Upper lobe of right lung (tissue), 1 donor: Measurements from ENCODE around the gene CHTOP. TPM values are rescaled to one million over a fixed set of nuclear protein-coding genes. Genes with fewer than 3 reads are reported as not detected.

Source experiments
- ATAC-seq: fragments of 200-7000 bp; cut with Tn5 transposase; one replicate; pipeline ENCODE4 v1.9.1; 2020; ENCODE audit warnings: mild to moderate bottlenecking, moderate library complexity
- DNase-seq: peaks from one replicate; pipeline ENCODE4 v3.0.0-alpha.2; 2020
- H3K27ac ChIP-seq: fragments of 200-600 bp; one replicate; pipeline ENCODE4 v1.8.0; 2022
- H3K27me3 ChIP-seq: fragments of 200-600 bp; one replicate; pipeline ENCODE4 v1.8.0; 2022; ENCODE audit warnings: mild to moderate bottlenecking
- H3K36me3 ChIP-seq: fragments of 200-600 bp; one replicate; pipeline ENCODE4 v1.8.0; 2022
- H3K4me1 ChIP-seq: fragments of 200-600 bp; one replicate; pipeline ENCODE4 v1.8.0; 2022
- H3K4me3 ChIP-seq: fragments of 200-600 bp; one replicate; pipeline ENCODE4 v1.8.0; 2022; ENCODE audit warnings: mild to moderate bottlenecking
- H3K9me3 ChIP-seq: fragments of 200-600 bp; one replicate; pipeline ENCODE4 v1.8.0; 2022
- intact Hi-C: fragments of 100-400 bp; cut with DNase I; formaldehyde crosslinking; loops from one replicate; pipeline ENCODE4 v1.11.0; 2022
- total RNA-seq: library from RNA; stranded (reverse); fragmentation: NEBNext Ultra II Directional; extraction: Animal tissue kit (Norgen Biotek cat#: 25700); gene quantifications from one replicate; pipeline ENCODE4 v1.2.1, GENCODE V29; 2021
- TF ChIP-seq, protein P1 (sequence below): fragments of 200-600 bp; IDR thresholded peaks from one replicate; pipeline ENCODE4 v1.8.0; 2022; ENCODE audit warnings: antibody characterized with exemption
- donor health status: DM: no; HTN: yes; CAD: no; lungs with severe emphysema.

The CHTOP gene
- total RNA-seq, 1 donor from 2014 or later = 63.5 TPM

DNA sequence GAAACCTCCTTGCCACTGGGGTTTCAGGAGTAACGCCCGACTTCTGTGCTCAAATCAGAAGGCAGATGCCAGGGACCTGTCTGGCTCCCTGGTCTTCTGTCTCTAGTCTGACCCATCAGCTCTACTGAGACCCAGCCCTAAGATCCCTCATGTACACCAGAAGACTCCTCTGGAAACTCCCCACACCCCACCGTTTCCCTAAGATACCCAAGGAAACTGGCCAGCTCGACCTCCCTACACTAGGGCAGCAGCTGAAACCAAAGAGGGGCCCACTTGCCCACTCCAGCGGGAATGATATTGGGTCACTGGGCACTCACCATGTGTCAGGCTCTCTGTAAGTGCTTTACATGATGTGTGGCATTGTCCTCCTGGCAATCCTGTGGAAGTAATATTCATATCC lies 20.5 kb upstream of the CHTOP start:
- ATAC-seq = no peak
- TF ChIP-seq, protein P1, sequence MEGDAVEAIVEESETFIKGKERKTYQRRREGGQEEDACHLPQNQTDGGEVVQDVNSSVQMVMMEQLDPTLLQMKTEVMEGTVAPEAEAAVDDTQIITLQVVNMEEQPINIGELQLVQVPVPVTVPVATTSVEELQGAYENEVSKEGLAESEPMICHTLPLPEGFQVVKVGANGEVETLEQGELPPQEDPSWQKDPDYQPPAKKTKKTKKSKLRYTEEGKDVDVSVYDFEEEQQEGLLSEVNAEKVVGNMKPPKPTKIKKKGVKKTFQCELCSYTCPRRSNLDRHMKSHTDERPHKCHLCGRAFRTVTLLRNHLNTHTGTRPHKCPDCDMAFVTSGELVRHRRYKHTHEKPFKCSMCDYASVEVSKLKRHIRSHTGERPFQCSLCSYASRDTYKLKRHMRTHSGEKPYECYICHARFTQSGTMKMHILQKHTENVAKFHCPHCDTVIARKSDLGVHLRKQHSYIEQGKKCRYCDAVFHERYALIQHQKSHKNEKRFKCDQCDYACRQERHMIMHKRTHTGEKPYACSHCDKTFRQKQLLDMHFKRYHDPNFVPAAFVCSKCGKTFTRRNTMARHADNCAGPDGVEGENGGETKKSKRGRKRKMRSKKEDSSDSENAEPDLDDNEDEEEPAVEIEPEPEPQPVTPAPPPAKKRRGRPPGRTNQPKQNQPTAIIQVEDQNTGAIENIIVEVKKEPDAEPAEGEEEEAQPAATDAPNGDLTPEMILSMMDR = no peak

DNA sequence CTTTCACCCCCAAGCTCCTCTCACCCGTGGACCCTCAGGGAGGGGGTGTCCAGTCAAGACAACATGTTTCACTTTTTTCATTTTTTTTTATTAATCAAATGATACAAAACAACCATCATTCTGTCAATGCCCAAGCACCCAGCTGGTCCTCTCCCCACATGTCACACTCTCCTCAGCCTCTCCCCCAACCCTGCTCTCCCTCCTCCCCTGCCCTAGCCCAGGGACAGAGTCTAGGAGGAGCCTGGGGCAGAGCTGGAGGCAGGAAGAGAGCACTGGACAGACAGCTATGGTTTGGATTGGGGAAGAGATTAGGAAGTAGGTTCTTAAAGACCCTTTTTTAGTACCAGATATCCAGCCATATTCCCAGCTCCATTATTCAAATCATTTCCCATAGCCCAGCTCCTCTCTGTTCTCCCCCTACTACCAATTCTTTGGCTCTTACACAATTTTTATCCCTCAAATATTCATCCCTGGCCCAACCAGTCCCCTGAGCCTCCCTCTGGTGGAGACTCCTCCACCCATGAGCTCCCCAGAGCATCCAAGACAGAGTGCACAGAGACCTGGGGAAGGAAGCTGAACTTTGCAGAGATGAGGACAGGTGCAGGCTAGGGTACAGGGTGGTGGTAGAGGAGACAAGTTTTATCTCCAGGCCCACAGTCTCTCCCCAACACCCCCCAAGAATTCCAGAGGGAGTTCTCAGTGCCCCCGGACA lies 19.5 kb upstream of the CHTOP start:
- intact Hi-C loops = no loop called here
- Histone ChIP-seq H3K27ac (no peak overlapping the region), H3K36me3 (no peaks in the 10 kb centered on the region), H3K27me3 (no peaks in the 10 kb centered on the region), H3K9me3 (no peaks in the 10 kb centered on the region), H3K4me3 (no peak overlapping the region), H3K4me1 (peaks cover 31% of the 10 kb centered on the region)
- DNase-seq = no peak
- no peak for ATAC-seq
- TF ChIP-seq, protein P1 = no peak

More for the DNA sequence above, 20.5 kb upstream of the CHTOP start:
- H3K4me3 ChIP-seq = no peak overlapping the region
- H3K27me3 ChIP-seq = no peaks in the 10 kb centered on the region
- no peak for DNase-seq
- H3K27ac ChIP-seq = peak overlapping the region; percentile 86
- peaks cover 40% of the 10 kb centered on the region for H3K4me1 ChIP-seq
- intact Hi-C loops = no loop called here
- no peaks in the 10 kb centered on the region for H3K9me3 ChIP-seq
- H3K36me3 ChIP-seq = no peaks in the 10 kb centered on the region

DNA sequence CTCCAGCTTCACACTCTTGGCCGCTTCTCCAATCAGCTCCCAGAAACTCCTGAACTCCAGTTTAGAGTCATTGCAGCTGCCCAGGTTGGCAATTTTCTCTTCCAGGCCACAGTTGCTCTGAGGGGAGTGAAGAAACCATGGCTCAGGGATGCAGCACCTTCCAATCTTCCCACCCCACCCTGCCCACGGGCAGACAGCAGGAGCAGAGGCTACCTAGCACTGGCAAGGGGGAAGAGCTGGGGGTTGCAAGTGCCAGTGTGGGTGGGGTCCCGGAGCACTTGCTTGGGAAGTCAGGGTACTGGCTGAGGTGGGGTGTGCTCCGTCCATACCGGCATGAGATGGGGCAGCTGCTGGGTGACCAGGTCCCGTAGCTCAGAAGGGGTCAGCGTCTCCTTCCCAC lies 19.0 kb upstream of the CHTOP start:
- Histone ChIP-seq H3K4me1 (peaks cover 26% of the 10 kb centered on the region), H3K27me3 (no peaks in the 10 kb centered on the region), H3K36me3 (no peaks in the 10 kb centered on the region), H3K9me3 (no peaks in the 10 kb centered on the region), H3K4me3 (peak overlapping the region; percentile 37), H3K27ac (no peak overlapping the region)
- TF ChIP-seq, protein P1 = no peak
- DNase-seq (no peak), ATAC-seq (no peak)
- intact Hi-C loops = no loop called here

DNA sequence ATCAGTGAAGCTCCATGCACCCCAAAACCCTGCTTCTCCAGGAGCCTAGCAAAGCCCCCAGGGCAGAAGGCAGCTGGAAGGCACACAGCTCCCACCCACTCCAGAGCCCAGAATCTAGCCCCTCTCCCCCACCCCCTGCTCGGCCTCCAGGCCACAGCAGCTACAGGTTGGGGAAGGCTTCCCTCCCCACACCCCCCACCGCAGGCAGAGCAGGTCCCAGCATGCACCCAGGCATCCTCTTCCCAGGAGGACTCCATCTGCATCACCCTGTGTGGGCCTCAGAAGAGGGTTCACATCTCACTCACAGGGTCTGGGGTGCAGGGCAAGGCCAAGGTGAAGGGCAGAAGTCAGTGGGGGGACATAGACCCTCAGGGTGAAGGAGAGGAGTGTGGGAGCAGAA lies 18.5 kb upstream of the CHTOP start:
- DNase-seq (no peak), ATAC-seq (no peak)
- Histone ChIP-seq H3K27ac (no peak overlapping the region), H3K36me3 (no peaks in the 10 kb centered on the region), H3K9me3 (no peaks in the 10 kb centered on the region), H3K4me1 (peaks cover 21% of the 10 kb centered on the region), H3K27me3 (no peaks in the 10 kb centered on the region), H3K4me3 (peak overlapping the region; percentile 37)
- TF ChIP-seq, protein P1 = no peak
- intact Hi-C loops = no loop called here

DNA sequence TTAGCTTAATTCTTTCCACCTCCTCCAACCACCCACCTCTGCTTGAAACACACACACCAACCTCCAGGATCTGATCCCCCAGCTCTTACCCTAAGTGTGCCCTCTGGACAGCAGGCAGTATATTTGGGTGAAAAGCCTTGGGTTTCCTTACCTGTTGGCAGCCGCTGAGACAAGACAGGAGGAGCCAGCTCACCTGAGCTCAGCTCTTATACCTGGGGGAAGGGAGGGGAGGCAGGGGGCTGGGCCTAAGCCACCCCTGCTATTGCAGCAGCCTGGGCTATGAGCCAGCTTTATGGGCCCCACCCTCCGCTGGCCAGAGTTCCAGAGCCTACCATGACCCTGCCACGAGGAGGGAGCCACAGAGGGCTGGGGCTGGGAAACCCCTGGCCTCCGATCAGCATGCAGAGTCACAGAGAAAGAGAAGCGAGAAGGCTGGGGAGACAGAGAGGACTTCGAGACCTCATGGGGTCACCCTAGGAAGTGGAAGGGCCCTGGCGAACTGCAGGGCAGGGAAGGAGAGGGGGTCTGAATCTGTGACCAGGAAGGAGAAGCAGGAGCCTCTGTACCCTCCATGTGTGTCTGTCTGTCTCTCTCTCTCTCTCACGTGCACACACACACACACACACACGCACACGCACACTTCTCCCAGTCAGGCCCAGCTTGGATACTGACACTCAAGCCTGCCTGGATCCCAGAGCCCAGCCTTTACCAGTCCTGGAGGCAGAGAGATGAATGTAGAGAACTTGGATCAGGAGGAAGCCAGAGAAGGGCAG lies 17.5 kb upstream of the CHTOP start, which contains the start of gene S100A14:
Gene S100A14 (minus strand): TSS at position 182 of the 773 bp plus-strand sequence. CDS start 467 bp downstream, outside the sequence.
- H3K4me3 ChIP-seq = peak within 1 kb of the TSS; percentile 37
- intact Hi-C loops = no loop called here

More for the DNA sequence above, 17.5 kb upstream of the CHTOP start, which contains the start of gene S100A14:
- DNase-seq (peak; percentile 92), ATAC-seq (peak; percentile 80)
- Histone ChIP-seq H3K9me3 (no peaks in the 10 kb centered on the region), H3K4me1 (peaks cover 14% of the 10 kb centered on the region), H3K27me3 (no peaks in the 10 kb centered on the region), H3K36me3 (no peaks in the 10 kb centered on the region), H3K27ac (peak within 1 kb of the TSS; percentile 72)
- TF ChIP-seq, protein P1 = no peak
